IMR-90 (cell line): ENCODE data around the gene LIMS1. TPM values are rescaled to one million over a fixed set of nuclear protein-coding genes. Genes with fewer than 3 reads are reported as not detected.

ENCODE experiments used
- ATAC-seq: fragments of 200-7000 bp; cut with Tn5 transposase; 2 replicates; pipeline ENCODE4 v1.9.1; 2020; ENCODE audit warnings: low read depth, mild to moderate bottlenecking, moderate library complexity
- BruUV-seq: library from RNA; stranded (reverse); fragments of 400-500 nt; replicated peaks from 2 replicates; lab custom pipeline; 2021; lab: Mats Ljungman, UMichigan
- CTCF ChIA-PET: fragments of 300-600 bp; formaldehyde crosslinking; extraction: SDS; loops from one replicate; lab custom pipeline; 2021; ENCODE audit warnings: antibody characterized with exemption; lab: Yijun Ruan, JAX
- POLR2A ChIA-PET: fragments of 300-600 bp; sonication (Branson Sonifier 250); formaldehyde crosslinking; loops from one replicate; lab custom pipeline; 2022; ENCODE audit warnings: antibody characterized with exemption; ENCODE audit not compliant: unreplicated experiment; lab: Charles Lee
- DNase-seq: peaks from one replicate; pipeline ENCODE4 v3.0.0; 2013
- H2AFZ ChIP-seq: replicated peaks from 2 replicates; pipeline ENCODE3; 2013; ENCODE audit warnings: low read length, mild to moderate bottlenecking; ENCODE audit not compliant: poor library complexity
- H2AK5ac ChIP-seq: 2 replicates; pipeline ENCODE4 v1.6.1; 2013; ENCODE audit warnings: low read depth, low read length, inconsistent platforms
- H2AK9ac ChIP-seq: replicated peaks from 2 replicates; pipeline ENCODE3; 2013; ENCODE audit warnings: mild to moderate bottlenecking, low read depth, low read length, moderate library complexity; ENCODE audit not compliant: poor library complexity
- H2BK120ac ChIP-seq: 2 replicates; pipeline ENCODE4 v1.6.1; 2013; ENCODE audit warnings: low read depth, low read length, inconsistent platforms
- H2BK15ac ChIP-seq: 3 replicates; pipeline ENCODE4 v1.6.1; 2013; ENCODE audit warnings: low read depth, low read length, inconsistent platforms
- H2BK20ac ChIP-seq: 2 replicates; pipeline ENCODE4 v1.6.1; 2013; ENCODE audit warnings: low read depth, mild to moderate bottlenecking, inconsistent platforms, low read length, moderate library complexity
- H2BK5ac ChIP-seq: 2 replicates; pipeline ENCODE4 v1.6.1; 2013; ENCODE audit warnings: mild to moderate bottlenecking, low read depth, low read length, inconsistent platforms; ENCODE audit not compliant: poor library complexity, severe bottlenecking
- H3K14ac ChIP-seq: replicated peaks from 2 replicates; pipeline ENCODE4 v1.6.1; 2013; ENCODE audit warnings: low read depth, low read length, inconsistent platforms
- H3K18ac ChIP-seq: 2 replicates; pipeline ENCODE4 v1.6.1; 2013; ENCODE audit warnings: low read depth, low read length, control low read depth
- H3K23ac ChIP-seq: 2 replicates; pipeline ENCODE4 v1.6.1; 2013; ENCODE audit warnings: low read depth, low read length, inconsistent platforms
- H3K27ac ChIP-seq: 2 replicates; pipeline ENCODE4 v1.5.1; 2013; ENCODE audit warnings: mild to moderate bottlenecking, control low read depth, low read length; ENCODE audit not compliant: insufficient read depth
- H3K27me3 ChIP-seq: 2 replicates; pipeline ENCODE4 v1.6.1; 2013; ENCODE audit warnings: low read length; ENCODE audit not compliant: control insufficient read depth, insufficient read depth
- H3K36me3 ChIP-seq: 2 replicates; pipeline ENCODE4 v1.6.1; 2013; ENCODE audit warnings: low read length, mixed read lengths; ENCODE audit not compliant: control insufficient read depth, insufficient read depth
- H3K4ac ChIP-seq: 2 replicates; pipeline ENCODE4 v1.6.1; 2013; ENCODE audit warnings: low read depth, low read length, inconsistent platforms
- H3K4me1 ChIP-seq: 2 replicates; pipeline ENCODE4 v1.6.1; 2013; ENCODE audit warnings: low read length, mixed read lengths; ENCODE audit not compliant: control insufficient read depth, insufficient read depth
- H3K4me2 ChIP-seq: 2 replicates; pipeline ENCODE4 v1.6.1; 2013; ENCODE audit warnings: low read depth, mild to moderate bottlenecking, control low read depth, low read length, moderate library complexity
- H3K4me3 ChIP-seq: 2 replicates; pipeline ENCODE4 v1.5.1; 2013; ENCODE audit warnings: low read depth, mild to moderate bottlenecking, control low read depth, low read length, moderate library complexity; ENCODE audit not compliant: insufficient read depth
- H3K56ac ChIP-seq: 2 replicates; pipeline ENCODE4 v1.6.1; 2013; ENCODE audit warnings: low read length, inconsistent platforms; ENCODE audit not compliant: insufficient read depth; ENCODE audit errors: extremely low read depth
- H3K79me1 ChIP-seq, 2 experiments: 2 replicates each; pipeline ENCODE4 v1.6.1; 2013; ENCODE audit warnings: low read length in 2 of 2, inconsistent platforms in 1 of 2, low read depth in 1 of 2
- H3K9ac ChIP-seq: 2 replicates; pipeline ENCODE4 v1.6.1; 2013; ENCODE audit warnings: low read depth, low read length, control low read depth
- H3K9me1 ChIP-seq: 2 replicates; pipeline ENCODE4 v1.6.1; 2013; ENCODE audit warnings: low read length, inconsistent platforms; ENCODE audit not compliant: insufficient read depth
- H3K9me3 ChIP-seq: 2 replicates; pipeline ENCODE4 v1.6.1; 2013; ENCODE audit warnings: low read length; ENCODE audit not compliant: control insufficient read depth, insufficient read depth
- H4K20me1 ChIP-seq: 2 replicates; pipeline ENCODE4 v1.6.1; 2013; ENCODE audit warnings: low read length, inconsistent platforms; ENCODE audit not compliant: insufficient read depth
- H4K5ac ChIP-seq: 2 replicates; pipeline ENCODE4 v1.6.1; 2013; ENCODE audit warnings: mild to moderate bottlenecking, low read depth, low read length, control low read depth
- H4K8ac ChIP-seq, 2 experiments: 2 replicates each; pipeline ENCODE4 v1.6.1; 2013; ENCODE audit warnings: low read depth in 2 of 2, low read length in 2 of 2, control low read depth in 1 of 2, inconsistent platforms in 1 of 2
- H4K91ac ChIP-seq: 2 replicates; pipeline ENCODE4 v1.6.1; 2013; ENCODE audit warnings: low read depth, low read length, inconsistent platforms; ENCODE audit not compliant: insufficient read depth
- CEBPB ChIP-seq: IDR thresholded peaks from 2 replicates; pipeline ENCODE4 v1.6.1; 2012; ENCODE audit warnings: low read depth, low read length, improper control_type of control experiment
- CHD1 ChIP-seq: IDR thresholded peaks from 2 replicates; pipeline ENCODE4 v1.6.1; 2012; ENCODE audit warnings: low read depth, low read length, improper control_type of control experiment
- MXI1 ChIP-seq: IDR thresholded peaks from 2 replicates; pipeline ENCODE4 v1.6.1; 2012; ENCODE audit warnings: low read depth, mild to moderate bottlenecking, low read length, moderate library complexity, borderline replicate concordance
- NFE2L2 ChIP-seq: fragments of 150-350 bp; IDR thresholded peaks from 2 replicates; pipeline ENCODE4 v1.6.1; 2016; ENCODE audit warnings: low read depth, mild to moderate bottlenecking, low read length
- RAD21 ChIP-seq: IDR thresholded peaks from 2 replicates; pipeline ENCODE4 v1.6.1; 2012; ENCODE audit warnings: low read length, improper control_type of control experiment
- RCOR1 ChIP-seq: IDR thresholded peaks from 2 replicates; pipeline ENCODE4 v1.6.1; 2012; ENCODE audit warnings: mild to moderate bottlenecking, low read length, improper control_type of control experiment; ENCODE audit not compliant: insufficient replicate concordance
- RFX5 ChIP-seq: IDR thresholded peaks from 2 replicates; pipeline ENCODE4 v1.8.0; 2012; ENCODE audit warnings: low read depth, mild to moderate bottlenecking, low read length, moderate library complexity
- SMC3 ChIP-seq: fragments of 150-350 bp; IDR thresholded peaks from 2 replicates; pipeline ENCODE4 v1.6.1; 2016; ENCODE audit warnings: low read depth, mild to moderate bottlenecking, antibody characterized with exemption, low read length, moderate library complexity
- dilution Hi-C: fragments of 300-500 bp; cut with HindIII; formaldehyde crosslinking; loops from one replicate; pipeline ENCODE4 v1.14.3; 2018; ENCODE audit warnings: low sequenced_read_pairs; ENCODE audit not compliant: unreplicated experiment
- in situ Hi-C: fragments of 300-500 bp; cut with MboI; formaldehyde crosslinking; loops from 3 replicates; pipeline ENCODE4 v1.14.3; 2019; ENCODE audit warnings: low sequenced_read_pairs, inconsistent platforms, mixed read lengths
- intact Hi-C: fragments of 100-400 bp; cut with micrococcal nuclease; formaldehyde crosslinking; loops from 2 replicates; pipeline ENCODE4 v1.10.0; 2022
- polyA plus RNA-seq, 3 experiments: library from polyadenylated mRNA; depleted of rRNA; stranded (reverse); fragments of >200 nt; gene quantifications; 2 replicates each; pipeline ENCODE4 v1.2.3, GENCODE V29; 2012; ENCODE audit warnings: low replicate concordance in 1 of 3
- total RNA-seq: library from RNA; depleted of rRNA; stranded (reverse); fragments of >200 nt; gene quantifications from 2 replicates; pipeline ENCODE4 v1.2.3, GENCODE V29; 2012
- TF ChIP-seq, protein P1 (sequence below): fragments of 150-350 bp; IDR thresholded peaks from 2 replicates; pipeline ENCODE4 v1.6.1; 2017; ENCODE audit warnings: mild to moderate bottlenecking, antibody characterized with exemption, low read length, low read depth

Gene LIMS1
- total and polyA plus RNA-seq, 2 of the 4 experiments (the other 2 are of a cell fraction): 59.1 to 131 TPM

DNA sequence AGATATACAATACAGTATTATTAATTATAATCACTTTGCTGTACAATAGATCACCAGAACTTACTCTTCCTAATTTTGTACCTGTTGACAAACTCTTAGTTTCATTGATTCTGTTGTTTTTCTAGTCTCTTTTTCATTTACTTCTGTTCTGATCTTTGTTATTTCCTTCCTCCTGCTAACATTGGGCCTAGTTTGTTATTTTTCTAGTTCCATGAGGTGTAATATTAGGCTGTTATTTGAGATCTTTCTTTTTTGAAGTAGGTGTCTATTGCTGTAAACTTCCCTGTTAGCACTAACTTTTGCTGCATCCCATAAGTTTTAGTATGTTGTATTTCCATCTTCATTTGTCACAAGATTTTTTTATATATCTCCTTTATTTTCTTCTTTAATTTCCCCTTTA, 55.1 kb downstream of the LIMS1 start:
- H4K91ac ChIP-seq: no peak overlapping the region
- BruUV-seq: no TSS peak
- no peak overlapping the region for H2BK120ac ChIP-seq
- peaks cover 18% of the 10 kb centered on the region for H3K9me1 ChIP-seq
- TF ChIP-seq RCOR1 (no peak), CEBPB (no peak), RFX5 (no peak), CHD1 (no peak), MXI1 (no peak), NFE2L2 (no peak), RAD21 (no peak), SMC3 (no peak)
- TF ChIP-seq, protein P1, sequence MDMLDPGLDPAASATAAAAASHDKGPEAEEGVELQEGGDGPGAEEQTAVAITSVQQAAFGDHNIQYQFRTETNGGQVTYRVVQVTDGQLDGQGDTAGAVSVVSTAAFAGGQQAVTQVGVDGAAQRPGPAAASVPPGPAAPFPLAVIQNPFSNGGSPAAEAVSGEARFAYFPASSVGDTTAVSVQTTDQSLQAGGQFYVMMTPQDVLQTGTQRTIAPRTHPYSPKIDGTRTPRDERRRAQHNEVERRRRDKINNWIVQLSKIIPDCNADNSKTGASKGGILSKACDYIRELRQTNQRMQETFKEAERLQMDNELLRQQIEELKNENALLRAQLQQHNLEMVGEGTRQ: no peak
- no peak overlapping the region for H3K4me2 ChIP-seq
- no peak overlapping the region for H3K27ac ChIP-seq
- H3K36me3 ChIP-seq: no peaks in the 10 kb centered on the region
- H3K23ac ChIP-seq: no peak overlapping the region
- no peak overlapping the region for H3K4me3 ChIP-seq
- peaks cover 20% of the 10 kb centered on the region for H3K4me1 ChIP-seq
- H3K56ac ChIP-seq: no peak overlapping the region
- in situ Hi-C loops: no loop called here
- no peaks in the 10 kb centered on the region for H3K9me3 ChIP-seq
- dilution Hi-C loops: no loop called here
- peaks cover 11% of the 10 kb centered on the region; the same call in 1 of the 2 replicates for H4K20me1 ChIP-seq
- no peak overlapping the region for H2BK5ac ChIP-seq
- CTCF ChIA-PET: no interaction called here
- H4K8ac ChIP-seq: no peak overlapping the region
- H3K27me3 ChIP-seq: no peaks in the 10 kb centered on the region
- peaks cover 38 to 73% of the 10 kb centered on the region in 2 experiments for H3K79me1 ChIP-seq
- no peak overlapping the region for H3K14ac ChIP-seq
- no peak overlapping the region for H2BK15ac ChIP-seq
- no peak overlapping the region for H3K9ac ChIP-seq
- no peak overlapping the region for H2AFZ ChIP-seq
- DNase-seq (no peak), ATAC-seq (no peak)
- POLR2A ChIA-PET: no interaction called here
- H3K18ac ChIP-seq: no peak overlapping the region
- no peak overlapping the region for H2AK9ac ChIP-seq
- no peak overlapping the region for H3K4ac ChIP-seq
- no peak overlapping the region for H4K5ac ChIP-seq
- H2AK5ac ChIP-seq: no peak overlapping the region
- no peak overlapping the region for H2BK20ac ChIP-seq
- intact Hi-C loops: no loop called here
